Caco-2 (cell line): Measurements from ENCODE around the gene CPA4. TPM values are rescaled to one million over a fixed set of nuclear protein-coding genes. Genes with fewer than 3 reads are reported as not detected.

Experiments
- BruUV-seq: library from RNA; stranded (reverse); fragments of 400-500 nt; replicated peaks from 2 replicates; lab custom pipeline; 2021; lab: Mats Ljungman, UMichigan
- CTCF ChIA-PET: fragments of 300-600 bp; sonication (Branson Sonifier 250); formaldehyde crosslinking; loops from one replicate; lab custom pipeline; 2022; ENCODE audit warnings: antibody characterized with exemption; lab: Charles Lee
- POLR2A ChIA-PET: fragments of 300-600 bp; sonication (Branson Sonifier 250); formaldehyde crosslinking; loops from one replicate; lab custom pipeline; 2022; ENCODE audit warnings: antibody characterized with exemption; lab: Charles Lee
- DNase-seq, 2 experiments: peaks; one replicate each; pipeline versions ENCODE4 v3.0.0 to v3.0.0-alpha.2; 2020 to 2022
- H3K27me3 ChIP-seq: replicated peaks from 2 replicates; pipeline ENCODE4 v1.6.0; 2011; ENCODE audit warnings: low read length; ENCODE audit not compliant: control insufficient read depth, insufficient read depth
- H3K36me3 ChIP-seq: 2 replicates; pipeline ENCODE4 v1.5.1; 2011; ENCODE audit warnings: low read length; ENCODE audit not compliant: control insufficient read depth, insufficient read depth
- H3K4me1 ChIP-seq: fragments of 250-450 bp; sonication (Bioruptor Pico); 2 replicates; pipeline ENCODE4 v1.5.1; 2020; ENCODE audit warnings: mild to moderate bottlenecking
- H3K4me3 ChIP-seq: 2 replicates; pipeline ENCODE4 v1.5.1; 2011; ENCODE audit warnings: low read depth, mild to moderate bottlenecking, control low read depth, low read length
- H3K9me3 ChIP-seq: fragments of 250-450 bp; sonication (Bioruptor Pico); 2 replicates; pipeline ENCODE4 v1.5.1; 2020; ENCODE audit warnings: mild to moderate bottlenecking, moderate library complexity
- H3K27ac Mint-ChIP-seq: one replicate; pipeline ENCODE4 v1.8.0; 2022; ENCODE audit warnings: mixed read lengths; ENCODE audit not compliant: unreplicated experiment
- H3K27me3 Mint-ChIP-seq: one replicate; pipeline ENCODE4 v1.8.0; 2022; ENCODE audit warnings: mixed read lengths; ENCODE audit not compliant: insufficient read depth, unreplicated experiment
- H3K36me3 Mint-ChIP-seq: one replicate; pipeline ENCODE4 v1.8.0; 2022; ENCODE audit warnings: mild to moderate bottlenecking, mixed read lengths; ENCODE audit not compliant: insufficient read depth, unreplicated experiment
- H3K4me1 Mint-ChIP-seq: one replicate; pipeline ENCODE4 v1.8.0; 2022; ENCODE audit warnings: low read depth, mixed read lengths; ENCODE audit not compliant: unreplicated experiment
- H3K4me3 Mint-ChIP-seq: one replicate; pipeline ENCODE4 v1.8.0; 2022; ENCODE audit warnings: mild to moderate bottlenecking, moderate library complexity, mixed read lengths; ENCODE audit not compliant: unreplicated experiment
- H3K9me3 Mint-ChIP-seq: one replicate; pipeline ENCODE4 v1.8.0; 2022; ENCODE audit warnings: mixed read lengths; ENCODE audit not compliant: unreplicated experiment
- CTCF ChIP-seq, 2 experiments: fragments of 200-600 bp in 1 of 2; IDR thresholded peaks; 1 replicate in 1 of 2; 2 replicates in 1 of 2; pipeline versions ENCODE4 v1.5.1 to v1.8.0; 2011 to 2022; ENCODE audit warnings: antibody characterized with exemption in 1 of 2, control low read depth in 1 of 2, inconsistent platforms in 1 of 2, low read depth in 1 of 2, low read length in 1 of 2, mild to moderate bottlenecking in 1 of 2, moderate library complexity in 1 of 2; ENCODE audit not compliant: insufficient read depth in 1 of 2, severe bottlenecking in 1 of 2, unreplicated experiment in 1 of 2
- intact Hi-C: fragments of 100-400 bp; cut with micrococcal nuclease; formaldehyde crosslinking; loops from one replicate; pipeline ENCODE4 v1.10.0; 2022; ENCODE audit not compliant: unreplicated experiment
- total RNA-seq: library from RNA; stranded (reverse); gene quantifications from 2 replicates; pipeline ENCODE4 v1.2.3, GENCODE V29; 2022

The CPA4 gene
- total RNA-seq, 1 experiment from 2014 or later, result 0.59 TPM

- no peaks in the 10 kb centered on the region for H3K27me3 Mint-ChIP-seq
- intact Hi-C loops, result no loop called here
- H3K36me3 ChIP-seq, result no peaks in the 10 kb centered on the region
- no peaks in the 10 kb centered on the region for H3K27me3 ChIP-seq
- no peaks in the 10 kb centered on the region for H3K4me1 ChIP-seq
- H3K9me3 Mint-ChIP-seq, result no peaks in the 10 kb centered on the region
- no peaks in the 10 kb centered on the region for H3K36me3 Mint-ChIP-seq
- TF ChIP-seq CTCF (IDR thresholded peaks at IDR 0.05; ENCODE audit: insufficient read depth in 1 of 2, low read depth in 1 of 2, low read length in 1 of 2, severe bottlenecking in 1 of 2, unreplicated experiment in 1 of 2), result no peak
- H3K9me3 ChIP-seq, result no peaks in the 10 kb centered on the region
- no peaks in the 10 kb centered on the region for H3K4me1 Mint-ChIP-seq
- ChIA-PET CTCF (no interaction called here), POLR2A (no interaction called here)
- no peak for DNase-seq
- H3K27ac Mint-ChIP-seq, result no peak overlapping the region
- BruUV-seq, result no TSS peak
- H3K4me3 ChIP-seq, result no peak overlapping the region
- H3K4me3 Mint-ChIP-seq, result no peak overlapping the region
Measured at GRCh38 chr7:130305433-130306042, 12.6 kb downstream of the CPA4 start.

- intact Hi-C loops, result no loop called here
- CTCF ChIA-PET, result no interaction called here
- H3K27me3 Mint-ChIP-seq, result no peaks in the 10 kb centered on the region
- Histone ChIP-seq H3K4me3 (no peak overlapping the region), H3K9me3 (no peaks in the 10 kb centered on the region), H3K27me3 (no peaks in the 10 kb centered on the region), H3K36me3 (no peaks in the 10 kb centered on the region), H3K4me1 (no peaks in the 10 kb centered on the region)
- no peak overlapping the region for H3K4me3 Mint-ChIP-seq
- H3K9me3 Mint-ChIP-seq, result no peaks in the 10 kb centered on the region
- no peak overlapping the region for H3K27ac Mint-ChIP-seq
- POLR2A ChIA-PET, result no interaction called here
- H3K36me3 Mint-ChIP-seq, result no peaks in the 10 kb centered on the region
- no peak for TF ChIP-seq CTCF (IDR thresholded peaks at IDR 0.05; ENCODE audit: insufficient read depth in 1 of 2, low read depth in 1 of 2, low read length in 1 of 2, severe bottlenecking in 1 of 2, unreplicated experiment in 1 of 2)
- no peaks in the 10 kb centered on the region for H3K4me1 Mint-ChIP-seq
- DNase-seq, result no peak
- no TSS peak for BruUV-seq
Measured at GRCh38 chr7:130309986-130310385, 17.0 kb downstream of the CPA4 start.

GRCh38 chr7:130314305-130314704 is 21.3 kb downstream of the CPA4 start:
- Mint-ChIP-seq H3K27ac (no peak overlapping the region), H3K4me3 (no peak overlapping the region), H3K9me3 (no peaks in the 10 kb centered on the region), H3K36me3 (no peaks in the 10 kb centered on the region), H3K4me1 (no peaks in the 10 kb centered on the region), H3K27me3 (no peaks in the 10 kb centered on the region)
- POLR2A ChIA-PET, result no interaction called here
- no peak for DNase-seq
- H3K27me3 ChIP-seq, result no peaks in the 10 kb centered on the region
- H3K4me1 ChIP-seq, result no peaks in the 10 kb centered on the region
- no peaks in the 10 kb centered on the region for H3K36me3 ChIP-seq
- intact Hi-C loops, result no loop called here
- no peak overlapping the region for H3K4me3 ChIP-seq
- no peak for TF ChIP-seq CTCF (IDR thresholded peaks at IDR 0.05; ENCODE audit: insufficient read depth in 1 of 2, low read depth in 1 of 2, low read length in 1 of 2, severe bottlenecking in 1 of 2, unreplicated experiment in 1 of 2)
- no TSS peak for BruUV-seq
- H3K9me3 ChIP-seq, result no peaks in the 10 kb centered on the region
- CTCF ChIA-PET, result no interaction called here
